HEK293 (cell line): ENCODE measurements around the gene MMP24OS.

Experiments used
- BCL11A ChIP-seq: fragments of 450-650 bp; formaldehyde crosslinking; IDR thresholded peaks from 2 replicates; pipeline ENCODE4 v1.5.1; 2016; ENCODE audit warnings: low read depth, missing biosample characterization, missing genetic modification characterization
- HOXA7 ChIP-seq: sonication (generic); formaldehyde crosslinking; IDR thresholded peaks from 2 replicates; pipeline ENCODE4 v1.8.1; 2022; ENCODE audit warnings: missing genetic modification reagents, borderline replicate concordance
- OSR2 ChIP-seq: fragments of 450-650 bp; formaldehyde crosslinking; IDR thresholded peaks from 2 replicates; pipeline ENCODE4 v1.5.1; 2016; ENCODE audit warnings: missing biosample characterization, missing genetic modification characterization
- PRDM2 ChIP-seq: fragments of 450-650 bp; formaldehyde crosslinking; IDR thresholded peaks from 2 replicates; pipeline ENCODE4 v1.5.1; 2016; ENCODE audit warnings: missing biosample characterization, missing genetic modification characterization, borderline replicate concordance
- SCRT2 ChIP-seq: fragments of 450-650 bp; formaldehyde crosslinking; IDR thresholded peaks from 2 replicates; pipeline ENCODE4 v1.5.1; 2016; ENCODE audit warnings: missing biosample characterization, missing genetic modification characterization
- ZBTB17 ChIP-seq: fragments of 450-650 bp; formaldehyde crosslinking; IDR thresholded peaks from 2 replicates; pipeline ENCODE4 v1.5.1; 2016; ENCODE audit warnings: missing biosample characterization, missing genetic modification characterization
- ZBTB7A ChIP-seq: fragments of 450-650 bp; formaldehyde crosslinking; IDR thresholded peaks from 2 replicates; pipeline ENCODE4 v1.5.1; 2016; ENCODE audit warnings: low read depth, missing biosample characterization, missing genetic modification characterization
- ZNF112 ChIP-seq: fragments of 450-650 bp; formaldehyde crosslinking; IDR thresholded peaks from 2 replicates; pipeline ENCODE4 v1.5.0; 2017; ENCODE audit warnings: missing biosample characterization, missing genetic modification characterization
- ZNF26 ChIP-seq: fragments of 450-650 bp; formaldehyde crosslinking; IDR thresholded peaks from 2 replicates; pipeline ENCODE4 v1.5.1; 2016; ENCODE audit warnings: missing biosample characterization, missing genetic modification characterization
- ZNF324 ChIP-seq: fragments of 450-650 bp; formaldehyde crosslinking; IDR thresholded peaks from 2 replicates; pipeline ENCODE4 v1.5.1; 2016; ENCODE audit warnings: missing biosample characterization, missing genetic modification characterization
- ZNF366 ChIP-seq: fragments of 450-650 bp; formaldehyde crosslinking; conservative IDR thresholded peaks from 2 replicates; pipeline ENCODE4 v1.5.1; 2016; ENCODE audit warnings: missing biosample characterization, missing genetic modification characterization
- ZNF37A ChIP-seq: fragments of 450-650 bp; IDR thresholded peaks from 2 replicates; pipeline ENCODE4 v1.5.1; 2018; ENCODE audit warnings: missing biosample characterization, missing genetic modification characterization
- ZNF398 ChIP-seq: fragments of 450-650 bp; formaldehyde crosslinking; IDR thresholded peaks from 2 replicates; pipeline ENCODE4 v1.5.1; 2017; ENCODE audit warnings: missing biosample characterization, missing genetic modification characterization
- ZNF416 ChIP-seq: fragments of 450-650 bp; formaldehyde crosslinking; IDR thresholded peaks from 2 replicates; pipeline ENCODE4 v1.5.1; 2016; ENCODE audit warnings: missing biosample characterization, missing genetic modification characterization
- ZNF433 ChIP-seq: fragments of 450-650 bp; formaldehyde crosslinking; IDR thresholded peaks from 2 replicates; pipeline ENCODE4 v1.5.1; 2016; ENCODE audit warnings: missing biosample characterization, missing genetic modification characterization, low read depth
- ZNF529 ChIP-seq: fragments of 450-650 bp; formaldehyde crosslinking; IDR thresholded peaks from 2 replicates; pipeline ENCODE4 v1.5.1; 2017; ENCODE audit warnings: missing genetic modification characterization, missing biosample characterization; ENCODE audit not compliant: insufficient replicate concordance
- ZNF530 ChIP-seq: fragments of 450-650 bp; formaldehyde crosslinking; IDR thresholded peaks from 2 replicates; pipeline ENCODE4 v1.5.1; 2016; ENCODE audit warnings: low read depth, missing biosample characterization, missing genetic modification characterization
- ZNF544 ChIP-seq: fragments of 450-650 bp; formaldehyde crosslinking; IDR thresholded peaks from 2 replicates; pipeline ENCODE4 v1.5.0; 2017; ENCODE audit warnings: missing biosample characterization, missing genetic modification characterization
- ZNF548 ChIP-seq: fragments of 450-650 bp; formaldehyde crosslinking; IDR thresholded peaks from 2 replicates; pipeline ENCODE4 v1.5.1; 2016; ENCODE audit warnings: missing biosample characterization, missing genetic modification characterization
- ZNF555 ChIP-seq: fragments of 450-650 bp; formaldehyde crosslinking; conservative IDR thresholded peaks from 2 replicates; pipeline ENCODE4 v1.5.1; 2017; ENCODE audit warnings: missing biosample characterization, mild to moderate bottlenecking, missing genetic modification characterization, inconsistent platforms
- ZNF624 ChIP-seq: fragments of 450-650 bp; formaldehyde crosslinking; IDR thresholded peaks from 2 replicates; pipeline ENCODE4 v1.5.1; 2017; ENCODE audit warnings: missing biosample characterization, missing genetic modification characterization
- ZNF626 ChIP-seq: fragments of 450-650 bp; sonication (Bioruptor Pico); formaldehyde crosslinking; IDR thresholded peaks from 2 replicates; pipeline ENCODE4 v1.5.1; 2018; ENCODE audit warnings: missing biosample characterization, missing genetic modification characterization, inconsistent platforms
- ZNF629 ChIP-seq: fragments of 450-650 bp; formaldehyde crosslinking; IDR thresholded peaks from 2 replicates; pipeline ENCODE4 v1.5.1; 2017; ENCODE audit warnings: missing biosample characterization, missing genetic modification characterization
- ZNF658 ChIP-seq: fragments of 450-650 bp; formaldehyde crosslinking; IDR thresholded peaks from 2 replicates; pipeline ENCODE4; 2016; ENCODE audit warnings: missing biosample characterization, missing genetic modification characterization
- ZNF701 ChIP-seq: fragments of 450-650 bp; formaldehyde crosslinking; IDR thresholded peaks from 2 replicates; pipeline ENCODE4 v1.5.1; 2016; ENCODE audit warnings: missing biosample characterization, missing genetic modification characterization
- ZXDB ChIP-seq: fragments of 450-650 bp; formaldehyde crosslinking; IDR thresholded peaks from 2 replicates; pipeline ENCODE4 v1.5.1; 2016; ENCODE audit warnings: missing biosample characterization, missing genetic modification characterization
- TF ChIP-seq, protein P1 (sequence below): fragments of 450-650 bp; formaldehyde crosslinking; IDR thresholded peaks from 2 replicates; pipeline ENCODE4 v1.5.0; 2017; ENCODE audit warnings: missing biosample characterization, missing genetic modification characterization, borderline replicate concordance

Gene MMP24OS

GRCh38 chr20:35285806-35286076 lies 7.8 kb upstream of the MMP24OS start (continued):
- TF ChIP-seq, protein P1, sequence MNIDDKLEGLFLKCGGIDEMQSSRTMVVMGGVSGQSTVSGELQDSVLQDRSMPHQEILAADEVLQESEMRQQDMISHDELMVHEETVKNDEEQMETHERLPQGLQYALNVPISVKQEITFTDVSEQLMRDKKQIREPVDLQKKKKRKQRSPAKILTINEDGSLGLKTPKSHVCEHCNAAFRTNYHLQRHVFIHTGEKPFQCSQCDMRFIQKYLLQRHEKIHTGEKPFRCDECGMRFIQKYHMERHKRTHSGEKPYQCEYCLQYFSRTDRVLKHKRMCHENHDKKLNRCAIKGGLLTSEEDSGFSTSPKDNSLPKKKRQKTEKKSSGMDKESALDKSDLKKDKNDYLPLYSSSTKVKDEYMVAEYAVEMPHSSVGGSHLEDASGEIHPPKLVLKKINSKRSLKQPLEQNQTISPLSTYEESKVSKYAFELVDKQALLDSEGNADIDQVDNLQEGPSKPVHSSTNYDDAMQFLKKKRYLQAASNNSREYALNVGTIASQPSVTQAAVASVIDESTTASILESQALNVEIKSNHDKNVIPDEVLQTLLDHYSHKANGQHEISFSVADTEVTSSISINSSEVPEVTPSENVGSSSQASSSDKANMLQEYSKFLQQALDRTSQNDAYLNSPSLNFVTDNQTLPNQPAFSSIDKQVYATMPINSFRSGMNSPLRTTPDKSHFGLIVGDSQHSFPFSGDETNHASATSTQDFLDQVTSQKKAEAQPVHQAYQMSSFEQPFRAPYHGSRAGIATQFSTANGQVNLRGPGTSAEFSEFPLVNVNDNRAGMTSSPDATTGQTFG (tag by site-specific recombination), result 0 out of 2 replicates have a peak, but pooled peaks have one; percentile 58
- no peak for TF ChIP-seq ZNF701
- TF ChIP-seq ZNF530 (tag by site-specific recombination), result no peak
- no peak for TF ChIP-seq ZNF433
- TF ChIP-seq ZNF548 (tag by site-specific recombination), result no peak
- no peak for TF ChIP-seq ZNF324
- TF ChIP-seq ZNF37A (tag by site-specific recombination), result no peak
- TF ChIP-seq ZXDB (tag by site-specific recombination), result no peak
- TF ChIP-seq ZNF626 (tag by site-specific recombination), result no peak
- peak; percentile 99 for TF ChIP-seq ZNF629 (tag by site-specific recombination)
- no peak for TF ChIP-seq PRDM2 (tag by site-specific recombination)
- TF ChIP-seq ZBTB7A, result 0 out of 2 replicates have a peak, but pooled peaks have one; percentile 32
- no peak for TF ChIP-seq SCRT2 (tag by site-specific recombination)
- no peak for TF ChIP-seq ZNF112 (tag by site-specific recombination)
- no peak for TF ChIP-seq ZNF416
- peak; percentile 24; the same call in 1 of the 2 replicates for TF ChIP-seq ZBTB17 (tag by site-specific recombination)
- 0 out of 2 replicates have a peak, but pooled peaks have one; percentile 10 for TF ChIP-seq ZNF26 (tag by site-specific recombination)
- no peak for TF ChIP-seq HOXA7
- no peak for TF ChIP-seq ZNF624 (tag by site-specific recombination)
- TF ChIP-seq BCL11A (tag by site-specific recombination), result no peak
- TF ChIP-seq ZNF529 (tag by site-specific recombination), result no peak
- TF ChIP-seq ZNF366 (tag by site-specific recombination), result peak; percentile 73
- peak; percentile 79 for TF ChIP-seq ZNF398 (tag by site-specific recombination)
- no peak for TF ChIP-seq OSR2 (tag by site-specific recombination)
- no peak for TF ChIP-seq ZNF555
- no peak for TF ChIP-seq ZNF544
- TF ChIP-seq ZNF658 (tag by site-specific recombination), result 0 out of 2 replicates have a peak, but pooled peaks have one; percentile 52
- TF ChIP-seq, all 188 proteins: peak for 29
